KBM-7 (cell line): ENCODE results near the gene GRAMD1B.

Experiments used
- DNase-seq: peaks from one replicate; pipeline ENCODE4 v3.0.0-alpha.2; 2015
- in situ Hi-C: fragments of 300-500 bp; cut with MboI; formaldehyde crosslinking; loops from 2 replicates; pipeline ENCODE4 v1.14.3; 2020; ENCODE audit warnings: low sequenced_read_pairs, low pct_unique_long_range_greater_than_20kb, mixed read lengths

Gene GRAMD1B

GRCh38 chr11:123429913-123430720, at the start of gene GRAMD1B:
Gene GRAMD1B (plus strand): TSS chr11:123430269. CDS start chr11:123430793, 524 bp downstream.
- in situ Hi-C loops, result no loop called here
- peak; percentile 87 for DNase-seq

DNA sequence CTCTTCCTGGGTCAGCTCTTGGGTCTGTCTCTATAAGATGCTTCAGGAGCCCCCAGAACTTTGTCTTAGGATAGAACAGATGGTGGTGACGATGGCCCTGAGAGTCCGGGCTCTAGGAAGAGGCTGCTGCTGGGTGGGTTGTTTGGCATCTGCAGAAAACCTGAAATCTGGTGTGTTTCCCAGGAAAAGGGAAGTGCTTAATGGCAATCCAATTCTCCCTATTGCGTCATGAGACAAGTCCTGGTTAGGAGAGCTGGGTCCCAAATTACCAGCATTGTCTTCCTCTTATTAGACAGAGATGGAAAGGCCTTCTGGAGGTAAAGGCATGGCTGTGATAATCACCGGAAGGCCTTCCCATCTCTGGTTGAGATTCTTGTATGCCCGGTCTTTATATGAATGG, 48.9 kb upstream of the GRAMD1B start:
- DNase-seq, result no peak
- in situ Hi-C loops, result no loop called here

DNA sequence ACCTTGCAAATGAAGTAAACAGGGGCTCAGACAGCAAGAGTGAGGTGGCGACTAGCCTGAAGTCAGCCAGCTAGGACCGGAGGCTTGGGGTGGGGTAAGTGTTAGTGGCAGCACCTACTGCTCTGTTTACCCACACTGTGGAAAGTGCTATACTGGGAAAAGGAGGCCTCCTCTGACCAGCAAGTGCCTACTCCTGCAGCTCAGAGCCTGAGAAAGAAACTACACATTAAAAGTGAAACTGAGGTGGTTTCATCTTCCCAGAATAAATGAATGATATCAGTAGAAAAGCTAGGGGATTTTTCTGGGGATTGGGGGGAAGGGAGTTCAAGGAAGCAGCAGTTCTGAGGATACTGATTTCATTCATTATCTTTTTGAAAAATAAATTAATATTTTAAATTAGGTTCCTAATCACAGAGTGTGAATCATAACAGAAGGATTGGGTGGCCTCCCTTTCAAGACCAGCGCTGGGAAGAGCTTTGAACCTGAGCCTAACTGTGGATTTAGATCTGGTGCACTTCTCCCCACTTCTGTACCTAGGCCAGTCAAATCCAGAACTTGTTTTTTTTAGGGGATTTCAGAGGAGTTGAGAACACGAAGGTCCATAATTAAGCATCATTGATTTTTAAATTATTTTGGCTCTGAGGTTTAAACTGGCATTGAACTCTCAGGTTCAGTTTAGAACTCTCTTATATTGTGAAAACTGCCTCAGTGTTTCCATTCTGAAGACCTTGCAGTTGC, 48.1 kb upstream of the GRAMD1B start:
- in situ Hi-C loops, result no loop called here
- no peak for DNase-seq

DNA sequence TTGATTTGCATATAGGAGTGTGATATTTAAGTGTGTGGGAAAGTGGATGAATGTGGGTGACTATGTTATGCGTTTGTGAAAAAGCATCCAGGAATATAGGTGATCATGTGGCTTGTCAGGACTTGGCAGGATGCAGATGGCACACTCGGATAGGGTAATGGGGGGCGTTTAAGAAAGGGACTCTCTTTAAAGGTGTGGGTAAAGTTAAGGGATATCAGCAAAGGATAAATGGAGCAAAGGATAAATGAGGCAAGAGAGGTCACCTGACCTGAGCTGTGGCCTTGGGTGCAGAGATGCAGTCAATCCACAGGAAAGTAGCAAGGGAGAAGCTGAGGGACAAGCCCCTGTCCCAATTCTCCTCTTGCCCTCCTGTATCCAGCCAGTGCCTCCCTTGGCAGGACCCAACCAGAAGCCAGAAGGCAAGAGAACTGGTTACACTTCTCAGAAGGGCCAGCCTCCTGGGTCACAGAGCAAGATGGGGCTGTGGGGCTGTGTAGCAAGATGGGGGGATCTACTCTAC, 47.5 kb upstream of the GRAMD1B start:
- DNase-seq, result no peak
- in situ Hi-C loops, result no loop called here

DNA sequence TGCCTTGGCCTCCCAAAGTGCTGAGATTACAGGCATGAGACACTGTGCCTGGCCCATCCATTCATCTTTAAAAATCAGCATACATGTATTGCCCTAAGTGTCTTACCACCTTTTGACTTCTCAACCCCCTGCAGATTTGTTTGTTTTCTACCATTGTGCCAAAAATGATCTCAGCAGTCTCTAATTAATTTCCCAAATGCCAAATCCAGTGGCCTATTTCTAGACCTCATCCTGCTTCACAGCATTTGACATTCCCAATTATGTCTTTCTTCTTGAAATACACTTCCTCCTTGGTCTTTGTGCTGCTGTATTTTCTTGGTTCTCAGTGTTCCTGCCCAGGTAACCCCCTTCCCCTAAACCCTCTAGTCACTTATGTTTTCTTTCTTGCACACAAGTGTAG, 46.0 kb upstream of the GRAMD1B start:
- in situ Hi-C loops, result no loop called here

DNA sequence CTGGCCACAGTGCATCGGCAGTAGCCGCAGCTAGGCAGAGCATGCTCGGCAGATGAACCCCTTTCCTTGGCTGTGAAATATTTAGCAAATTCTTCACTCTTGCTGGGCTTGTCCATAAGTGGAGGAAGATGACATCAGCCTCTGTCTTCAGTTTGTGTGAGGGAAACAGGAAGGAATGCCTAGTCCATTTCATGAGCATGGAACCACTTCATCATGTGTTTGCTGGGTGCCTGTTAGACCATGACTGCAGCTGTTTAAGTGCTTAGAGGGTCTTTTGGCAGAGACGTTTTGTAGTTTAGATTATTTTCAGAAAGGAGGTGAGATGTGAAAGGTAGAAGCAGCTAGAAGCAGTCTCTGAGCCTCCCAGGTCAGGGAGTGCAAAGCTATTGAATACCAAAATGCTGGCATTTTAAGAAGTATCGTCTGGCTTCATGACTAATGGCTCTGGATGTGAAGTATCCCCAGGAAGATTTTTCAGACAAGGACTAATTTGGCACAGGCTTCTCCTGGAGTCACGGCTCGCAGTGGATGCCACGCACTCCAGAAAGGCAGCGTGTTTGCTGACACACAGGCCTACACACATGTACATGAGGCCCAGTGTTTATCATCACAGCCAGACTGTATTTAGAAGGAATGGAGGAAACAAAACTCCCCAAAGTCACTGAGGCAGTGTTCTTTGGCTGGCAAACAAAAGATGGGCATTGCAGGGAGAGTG, 43.1 kb upstream of the GRAMD1B start:
- no peak for DNase-seq
- in situ Hi-C loops, result no loop called here

More for the DNA sequence above, 46.0 kb upstream of the GRAMD1B start:
- DNase-seq, result no peak

GRCh38 chr11:123388640-123389039, 41.4 kb upstream of the GRAMD1B start:
- in situ Hi-C loops, result no loop called here
- DNase-seq, result no peak

GRCh38 chr11:123390146-123390545, 39.9 kb upstream of the GRAMD1B start:
- in situ Hi-C loops, result no loop called here
- no peak for DNase-seq

- in situ Hi-C loops, result no loop called here
- no peak for DNase-seq
Observed at GRCh38 chr11:123391646-123392348, 38.3 kb upstream of the GRAMD1B start.

- in situ Hi-C loops, result no loop called here
- DNase-seq, result no peak
Observed at GRCh38 chr11:123392431-123392830, 37.6 kb upstream of the GRAMD1B start.

- in situ Hi-C loops, result no loop called here
- DNase-seq, result no peak
Observed at GRCh38 chr11:123392844-123393243, 37.2 kb upstream of the GRAMD1B start.

DNA sequence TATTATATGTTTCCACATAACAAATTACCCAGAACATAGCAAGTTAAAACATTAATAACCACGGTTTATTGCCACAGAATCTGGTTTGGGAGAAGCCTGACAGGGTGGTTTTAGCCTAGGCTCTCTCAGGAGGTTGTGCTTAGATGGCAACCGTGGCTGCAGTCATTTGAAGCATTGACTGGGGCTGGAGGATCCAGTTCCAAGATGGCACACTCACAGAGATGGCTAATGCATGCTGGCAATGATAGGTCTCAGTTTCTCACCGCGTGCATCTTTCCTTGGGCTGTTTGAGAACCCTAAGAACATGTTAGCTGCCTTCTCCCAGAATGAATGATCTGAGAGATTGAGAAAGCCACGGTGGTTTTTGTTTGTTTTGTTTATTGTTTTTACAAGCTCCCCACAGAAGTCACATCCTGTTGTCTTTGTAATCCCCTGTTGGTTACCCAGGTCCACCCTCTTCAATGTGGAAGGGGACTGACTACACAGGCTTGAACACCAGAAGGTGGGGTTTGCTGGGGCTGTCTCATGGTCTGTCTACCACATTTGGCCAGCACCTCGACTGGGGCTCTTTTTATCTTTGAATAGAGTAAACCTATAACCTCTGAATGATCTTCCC, 36.6 kb upstream of the GRAMD1B start:
- no peak for DNase-seq
- in situ Hi-C loops, result no loop called here

DNA sequence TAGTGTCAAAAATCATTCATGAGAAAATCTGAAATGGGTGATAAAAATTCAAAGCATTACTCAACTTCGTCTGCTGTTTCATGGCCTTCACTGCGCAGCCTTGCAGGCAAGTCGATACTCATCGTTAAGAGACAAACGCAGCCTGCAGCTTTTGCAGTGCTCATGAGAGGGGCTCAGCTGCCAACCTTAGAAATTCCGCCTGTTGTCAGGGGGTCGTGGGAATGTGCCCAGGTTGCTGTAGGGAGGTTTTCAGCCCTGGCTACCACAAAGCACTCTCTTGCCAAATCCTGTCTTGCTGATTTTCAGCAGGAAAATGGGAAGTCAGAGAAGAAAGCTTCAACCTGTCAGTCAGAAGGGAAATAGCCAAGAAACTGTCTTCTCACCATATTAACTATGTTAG, 25.4 kb upstream of the GRAMD1B start:
- DNase-seq, result peak; percentile 28
- in situ Hi-C loops, result no loop called here

DNA sequence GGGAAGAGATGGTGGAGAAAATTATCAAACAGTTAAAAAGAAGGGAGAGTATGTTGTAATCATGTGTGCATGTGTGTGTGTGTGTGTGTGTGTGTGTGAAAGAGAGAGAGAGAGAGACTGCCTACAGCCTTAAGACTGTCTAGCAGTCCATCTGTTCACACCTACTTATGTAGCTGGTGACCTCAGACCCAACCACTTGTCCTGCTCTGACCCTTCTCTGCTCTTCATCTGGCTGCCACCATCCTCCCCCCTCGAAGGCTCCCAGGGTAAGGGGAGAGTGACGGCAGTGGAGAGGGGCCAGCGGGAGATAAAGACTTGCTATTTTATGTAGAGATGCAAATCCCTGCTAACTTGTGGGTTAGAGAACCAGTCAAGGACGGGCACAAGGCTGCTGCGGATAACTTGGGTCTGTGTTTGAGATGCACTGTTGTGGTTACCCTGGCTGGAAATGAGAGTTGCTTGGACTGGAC, 24.9 kb upstream of the GRAMD1B start:
- no peak for DNase-seq
- in situ Hi-C loops, result no loop called here

- no peak for DNase-seq
- in situ Hi-C loops, result no loop called here
Observed at GRCh38 chr11:123406441-123407129, 23.5 kb upstream of the GRAMD1B start.

GRCh38 chr11:123407130-123407995, 22.7 kb upstream of the GRAMD1B start:
- peak; percentile 76 for DNase-seq
- in situ Hi-C loops, result no loop called here

DNA sequence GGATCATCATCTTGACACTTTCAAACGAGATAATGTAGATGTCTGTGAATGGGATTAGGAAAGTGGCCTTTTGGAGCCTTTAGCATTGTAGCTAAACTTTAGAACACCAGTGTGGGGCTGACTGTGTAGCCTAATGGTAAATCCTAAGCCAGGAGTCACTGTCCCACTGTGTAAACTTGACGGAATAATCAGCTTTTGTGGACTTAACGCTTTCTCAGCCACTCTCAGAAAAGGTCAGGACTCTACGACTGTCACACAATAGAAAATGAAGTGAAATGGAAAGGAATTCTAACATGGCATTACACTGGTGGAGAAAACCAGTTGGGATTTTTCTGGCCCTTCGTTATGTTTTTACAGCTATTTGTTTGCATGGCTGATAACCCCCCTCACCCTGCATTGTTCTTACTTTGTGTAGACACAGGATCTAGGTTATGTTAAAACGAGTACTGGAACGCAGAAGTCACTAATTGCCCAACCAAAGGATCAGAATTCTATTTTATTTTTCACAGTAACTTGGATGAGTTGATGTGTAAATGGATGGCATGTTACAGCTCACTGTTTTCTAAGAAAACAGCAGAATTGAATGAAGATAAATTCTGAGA, 22.0 kb upstream of the GRAMD1B start:
- in situ Hi-C loops, result no loop called here
- DNase-seq, result no peak
